Activated CD4-positive, alpha-beta T cell treated with anti-CD3 and anti-CD28 coated beads, Interleukin-2, Interleukin-4, amounts not matched to agents 100 ng/mL and 50 ng/mL, durations not matched to agents 16 hours and 8 hours (primary cell): ENCODE measurements around the gene CETP.
"Not testable (repeated sequence)": the region's sequence is repeated elsewhere in the genome, so short reads cannot be mapped to it uniquely, and the experiment has no call there.

ENCODE experiments used
- DNase-seq: peaks from one replicate; pipeline ENCODE4 v3.0.0-alpha.2; 2020; ENCODE audit warnings: low spot score

CETP gene

GRCh38 chr16:56956076-56956475, 5.7 kb upstream of the CETP start:
- DNase-seq, result no peak

- DNase-seq, result no peak
Observed at GRCh38 chr16:56956756-56957155, 5.0 kb upstream of the CETP start.

GRCh38 chr16:56960681-56961281, 969 bp upstream of the CETP start:
- DNase-seq, result no peak

DNA sequence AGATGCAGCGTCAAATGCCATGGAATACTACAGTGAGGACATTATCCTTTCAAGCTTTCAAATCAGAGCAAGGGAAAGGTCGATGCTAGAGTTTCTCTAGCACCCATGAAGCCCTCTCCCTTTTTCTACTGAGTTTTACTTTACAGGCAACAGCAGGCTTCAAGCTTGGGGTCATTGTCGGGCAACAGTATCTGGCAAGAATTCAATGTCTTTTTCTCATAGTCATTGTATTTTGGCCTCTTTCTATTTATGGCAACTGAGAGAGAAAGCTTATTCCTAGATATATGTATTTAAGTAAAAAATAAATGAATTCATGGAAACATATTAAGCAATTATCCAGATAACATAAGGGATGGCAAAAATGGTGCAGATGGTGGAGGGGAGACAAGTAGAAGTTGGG, 364 bp upstream of the CETP start:
- no peak for DNase-seq

- DNase-seq, result peak; percentile 94
Observed at GRCh38 chr16:56964243-56965148, 2.7 kb downstream of the CETP start.

DNA sequence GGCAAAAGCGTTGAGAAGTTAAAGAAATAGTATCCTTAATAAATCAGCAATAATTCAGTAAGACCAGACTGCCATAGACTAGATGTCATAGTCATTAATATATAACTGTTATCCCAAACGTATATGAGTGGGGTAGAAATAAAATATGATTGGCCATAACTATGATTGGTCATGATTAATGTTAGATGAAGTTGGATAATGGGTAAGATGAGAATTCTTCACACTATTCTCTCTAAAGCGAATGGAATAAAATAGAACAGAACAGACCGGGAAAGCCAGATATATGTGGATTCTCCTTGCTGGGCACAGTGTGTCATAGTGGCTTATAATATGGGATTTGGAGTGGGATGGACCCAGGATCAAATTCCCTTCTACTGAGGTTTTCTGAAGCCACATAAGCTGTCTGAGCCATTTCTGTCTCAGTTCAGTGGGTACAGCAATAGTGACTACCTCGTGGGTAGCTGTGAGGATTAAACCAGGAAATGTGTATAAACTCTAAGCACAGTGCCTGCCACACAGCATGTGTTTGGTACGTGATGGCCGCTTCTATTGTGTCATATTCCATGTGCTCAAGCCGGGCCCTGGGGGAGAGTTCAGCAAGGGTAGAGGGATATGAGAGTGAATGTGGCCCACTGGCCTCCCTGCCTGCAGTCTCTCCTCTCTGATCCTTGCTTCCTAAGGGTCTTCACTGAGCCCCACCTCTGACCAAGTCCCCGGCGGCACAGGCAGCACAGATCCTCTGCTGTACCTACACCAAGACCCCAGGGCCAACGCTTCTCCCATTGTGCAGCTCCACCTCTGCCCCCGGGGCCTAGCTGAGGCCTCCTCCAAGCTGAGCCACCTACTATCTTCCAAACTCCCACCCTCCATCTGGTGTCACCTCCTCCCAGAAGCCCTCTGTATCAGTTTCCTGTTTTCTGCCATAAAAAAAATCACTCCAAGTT, 3.7 kb downstream of the CETP start:
- no peak for DNase-seq

DNA sequence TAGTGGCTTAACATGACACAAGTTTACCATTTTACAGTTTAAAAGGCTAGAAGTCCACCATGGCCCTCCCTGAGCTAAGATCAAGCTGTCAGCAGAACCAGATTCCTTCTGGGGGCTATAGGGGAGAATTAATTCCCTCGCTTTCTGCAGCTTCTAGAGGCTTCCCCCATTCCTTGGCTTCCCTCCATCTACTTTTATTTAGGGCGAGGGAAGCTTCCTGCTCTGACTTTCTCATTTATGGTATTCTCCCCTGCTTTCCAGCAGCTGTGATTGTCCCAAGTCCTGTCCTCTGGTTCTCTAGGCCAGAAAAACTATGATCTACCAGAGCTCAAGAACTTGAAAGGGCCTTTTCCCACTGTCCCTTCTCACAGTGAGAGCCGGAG, 4.3 kb downstream of the CETP start:
- no peak for DNase-seq

GRCh38 chr16:56967733-56968132, 6.0 kb downstream of the CETP start:
- no peak for DNase-seq

- DNase-seq, result no peak
Observed at GRCh38 chr16:56969769-56970168, 8.0 kb downstream of the CETP start.

- no peak for DNase-seq
Observed at GRCh38 chr16:56970934-56971767, 9.4 kb downstream of the CETP start.

GRCh38 chr16:56971768-56972043, 10.0 kb downstream of the CETP start:
- no peak for DNase-seq

DNA sequence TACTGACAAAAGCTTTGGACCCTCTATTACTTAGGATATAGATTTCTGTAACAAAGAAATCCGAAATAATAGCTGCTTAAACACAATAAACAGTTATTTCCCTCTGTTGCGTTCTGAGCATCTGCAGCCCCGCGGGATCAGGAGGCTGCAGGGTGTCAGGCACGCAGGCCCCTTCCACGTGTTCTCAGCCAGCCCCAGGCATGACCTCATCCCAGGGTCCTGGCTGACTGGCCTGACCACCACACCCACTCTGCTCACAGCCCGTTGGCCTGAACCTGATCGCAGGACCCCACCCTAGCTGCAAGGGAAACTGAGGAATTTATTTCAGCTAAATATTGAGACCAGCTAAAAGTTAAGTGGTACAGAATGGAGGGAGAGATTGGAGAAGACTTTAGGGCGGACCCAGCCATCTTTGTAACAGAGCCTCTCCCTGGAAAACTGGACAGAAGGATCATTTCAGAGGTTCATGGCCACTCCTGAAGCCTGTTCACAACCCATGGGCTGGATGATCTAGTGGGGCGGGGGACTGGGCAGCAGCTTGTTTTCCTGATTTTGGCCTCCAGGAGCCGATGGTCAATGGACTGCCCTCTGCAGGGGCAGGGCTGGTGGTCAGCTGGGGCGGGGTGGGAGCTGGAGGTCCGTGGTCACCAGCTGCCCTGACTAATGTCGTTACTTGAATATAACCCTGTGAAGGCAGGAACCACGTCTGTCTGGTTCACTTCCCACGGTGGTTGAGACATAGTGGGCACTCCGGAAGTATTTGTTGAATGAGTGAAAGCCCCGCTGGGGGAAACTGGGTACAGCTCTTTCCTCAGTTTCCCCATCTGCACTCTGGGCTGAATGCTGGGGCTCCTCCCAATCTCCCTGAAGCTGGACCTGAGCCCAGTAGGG, 10.9 kb downstream of the CETP start:
- no peak for DNase-seq

GRCh38 chr16:56973294-56973689, 11.5 kb downstream of the CETP start:
- DNase-seq, result no peak

GRCh38 chr16:56973899-56974298, 12.1 kb downstream of the CETP start:
- not testable (repeated sequence) for DNase-seq

DNA sequence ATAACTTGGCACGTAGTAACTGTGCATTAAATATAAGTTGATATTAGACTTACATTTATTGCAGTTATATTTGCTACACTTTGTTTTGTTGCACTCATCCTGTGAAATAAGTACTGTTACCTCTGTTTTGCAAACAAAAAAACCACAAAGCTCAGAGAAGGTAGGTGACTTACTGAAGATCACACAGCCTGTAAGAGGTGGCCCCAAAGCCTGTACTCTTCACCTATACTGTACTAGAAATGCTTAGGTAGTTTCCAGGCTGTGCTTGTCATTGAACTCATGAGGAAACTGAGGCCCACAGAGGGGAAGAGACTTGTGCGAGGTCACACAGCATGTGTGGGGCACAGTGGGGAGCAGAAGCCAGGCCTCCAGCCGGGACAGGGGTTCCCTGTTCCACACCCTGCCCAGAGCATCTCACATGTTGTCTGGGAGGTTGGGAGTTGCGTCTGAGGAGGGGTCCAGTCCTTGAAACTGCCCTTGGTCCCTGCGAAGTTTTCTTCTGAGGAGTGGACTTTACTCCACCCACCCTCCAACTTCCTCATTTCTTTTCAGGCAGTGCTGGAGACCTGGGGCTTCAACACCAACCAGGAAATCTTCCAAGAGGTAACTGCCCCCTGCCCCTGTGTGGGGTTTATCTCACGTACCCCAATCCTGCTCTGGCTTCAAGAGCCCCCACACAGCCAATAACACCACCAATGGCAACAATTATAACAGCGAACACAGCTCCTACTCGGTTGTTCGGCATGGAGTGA, 13.0 kb downstream of the CETP start:
- no peak for DNase-seq

DNA sequence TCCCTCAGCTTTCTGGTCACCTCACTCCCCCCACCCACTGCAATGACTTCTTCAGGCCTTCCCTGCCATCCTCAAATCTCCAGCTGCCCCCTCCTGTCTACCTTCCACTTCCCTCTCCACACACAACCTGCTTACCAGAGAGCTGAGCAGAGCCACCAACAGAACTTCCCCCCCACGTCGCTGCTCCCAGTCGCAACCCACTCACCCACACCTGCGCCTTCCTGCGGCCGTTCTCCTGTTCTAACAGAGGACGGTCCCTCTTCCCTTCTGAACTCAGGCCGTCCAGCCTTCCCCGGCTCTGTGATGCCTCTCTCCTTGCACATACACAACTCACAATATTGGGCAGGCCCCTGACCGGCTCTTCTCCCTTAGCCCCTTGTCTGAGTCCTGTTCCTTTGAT, 14.0 kb downstream of the CETP start:
- DNase-seq, result no peak

GRCh38 chr16:56977216-56977615, 15.5 kb downstream of the CETP start:
- no peak for DNase-seq

DNA sequence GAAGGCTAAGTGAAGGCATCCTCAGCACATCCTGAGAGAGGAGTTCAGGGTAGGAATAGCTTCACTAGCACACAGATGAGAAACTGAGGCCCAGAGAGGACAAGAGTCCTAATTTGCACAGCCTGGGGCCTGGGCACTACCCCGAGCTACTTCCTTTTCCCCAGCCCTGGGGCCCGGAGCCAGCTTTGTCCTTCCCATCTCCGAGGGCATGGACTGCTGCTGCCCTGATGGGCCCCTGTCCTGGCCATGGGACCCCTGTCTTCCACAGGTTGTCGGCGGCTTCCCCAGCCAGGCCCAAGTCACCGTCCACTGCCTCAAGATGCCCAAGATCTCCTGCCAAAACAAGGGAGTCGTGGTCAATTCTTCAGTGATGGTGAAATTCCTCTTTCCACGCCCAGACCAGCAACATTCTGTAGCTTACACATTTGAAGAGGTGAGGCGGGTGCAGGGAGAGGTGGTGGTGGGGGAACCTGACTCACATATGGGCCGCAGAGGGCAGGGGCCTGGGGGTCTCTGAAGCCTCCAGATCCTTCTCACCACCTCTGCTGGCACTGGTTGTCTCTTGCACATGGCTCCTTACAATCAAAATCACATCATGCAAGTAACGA, 16.2 kb downstream of the CETP start:
- no peak for DNase-seq

DNA sequence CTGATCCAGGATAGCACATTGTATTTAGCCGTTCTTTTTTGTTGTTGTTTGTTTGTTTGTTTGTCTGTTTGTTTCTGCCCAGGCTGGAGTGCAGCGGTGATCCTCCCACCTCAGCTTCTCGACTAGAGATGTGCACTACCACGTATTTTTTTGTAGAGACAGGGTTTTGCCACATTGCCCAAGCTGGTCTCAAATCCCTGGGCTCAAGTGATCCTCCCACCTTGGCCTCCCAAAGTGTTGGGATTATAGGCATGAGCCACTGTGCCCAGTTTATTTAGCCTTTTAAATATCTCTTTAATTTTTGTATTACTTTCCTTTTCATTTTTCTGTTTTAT, 18.4 kb downstream of the CETP start:
- no peak for DNase-seq
